DOHH2 (cell line): ENCODE results near the gene TANC1.

Source experiments
- EZH2phosphoT487 ChIP-seq: fragments of 200-600 bp; sonication (generic); IDR thresholded peaks from 2 replicates; pipeline ENCODE4 v1.6.1; 2017; ENCODE audit warnings: borderline replicate concordance, mild to moderate bottlenecking, antibody characterized with exemption, low read length, moderate library complexity, mixed read lengths
- TF ChIP-seq, protein P1 (sequence below): fragments of 200-600 bp; sonication (generic); IDR thresholded peaks from one replicate; pipeline ENCODE4 v1.5.1; 2014; ENCODE audit warnings: antibody characterized with exemption, mild to moderate bottlenecking, low read depth, low read length; ENCODE audit not compliant: poor library complexity, severe bottlenecking

DNA sequence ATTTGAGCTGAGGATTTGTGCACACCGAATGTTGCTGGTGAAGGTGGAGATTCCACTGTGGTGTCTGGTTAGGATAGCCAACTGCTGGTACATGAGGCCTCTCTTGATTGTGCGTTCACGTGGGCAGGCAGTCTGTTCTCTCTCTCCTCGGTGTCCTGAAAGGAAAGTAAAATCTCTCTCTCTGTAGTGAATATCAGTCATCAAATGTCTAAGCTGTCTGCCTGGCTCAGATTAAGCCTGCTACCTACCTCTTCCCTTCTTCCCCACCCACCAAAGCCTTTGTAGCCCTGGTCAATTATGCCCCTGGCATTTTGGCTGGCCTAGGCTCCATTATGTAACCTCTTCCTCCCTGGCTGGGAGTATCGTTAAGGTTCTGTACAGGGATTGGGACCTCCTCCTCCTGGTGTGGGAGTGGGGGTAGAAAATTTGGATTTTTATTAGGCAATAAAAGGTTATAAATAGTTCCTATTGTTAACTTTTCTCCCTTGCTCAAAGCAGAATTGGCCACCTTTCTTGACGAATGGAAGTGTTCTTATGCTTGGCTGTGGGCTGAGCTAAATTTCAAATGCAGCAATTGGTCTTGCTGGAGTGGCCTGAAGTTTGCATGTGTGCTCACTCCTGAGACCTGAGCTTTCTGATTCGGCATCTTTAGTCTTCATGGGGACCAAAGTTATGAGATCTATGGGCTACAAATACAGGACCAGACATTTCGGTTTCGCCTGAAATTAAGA, 169.2 kb downstream of the TANC1 start:
- TF ChIP-seq, protein P1, sequence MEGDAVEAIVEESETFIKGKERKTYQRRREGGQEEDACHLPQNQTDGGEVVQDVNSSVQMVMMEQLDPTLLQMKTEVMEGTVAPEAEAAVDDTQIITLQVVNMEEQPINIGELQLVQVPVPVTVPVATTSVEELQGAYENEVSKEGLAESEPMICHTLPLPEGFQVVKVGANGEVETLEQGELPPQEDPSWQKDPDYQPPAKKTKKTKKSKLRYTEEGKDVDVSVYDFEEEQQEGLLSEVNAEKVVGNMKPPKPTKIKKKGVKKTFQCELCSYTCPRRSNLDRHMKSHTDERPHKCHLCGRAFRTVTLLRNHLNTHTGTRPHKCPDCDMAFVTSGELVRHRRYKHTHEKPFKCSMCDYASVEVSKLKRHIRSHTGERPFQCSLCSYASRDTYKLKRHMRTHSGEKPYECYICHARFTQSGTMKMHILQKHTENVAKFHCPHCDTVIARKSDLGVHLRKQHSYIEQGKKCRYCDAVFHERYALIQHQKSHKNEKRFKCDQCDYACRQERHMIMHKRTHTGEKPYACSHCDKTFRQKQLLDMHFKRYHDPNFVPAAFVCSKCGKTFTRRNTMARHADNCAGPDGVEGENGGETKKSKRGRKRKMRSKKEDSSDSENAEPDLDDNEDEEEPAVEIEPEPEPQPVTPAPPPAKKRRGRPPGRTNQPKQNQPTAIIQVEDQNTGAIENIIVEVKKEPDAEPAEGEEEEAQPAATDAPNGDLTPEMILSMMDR = no peak
- TF ChIP-seq EZH2phosphoT487 = no peak
